ENCODE data around the gene POLN. TPM values are rescaled to one million over a fixed set of nuclear protein-coding genes. Genes with fewer than 3 reads are reported as not detected.

The POLN gene
- total and polyA plus RNA-seq, 2 donors from 2014 or later, result 1.3 to 3.8 TPM

GRCh38 chr4:2102045-2102883, 139.7 kb downstream of the POLN start:
- intact Hi-C loops (cut with DNase I), result no loop called here
- Histone ChIP-seq H3K4me3 (ENCODE audit: low read length in 3 of 3) (no peak overlapping the region), H3K27ac (ENCODE audit: low read depth in 2 of 2, low read length in 2 of 2) (no peak overlapping the region), H3K36me3 (ENCODE audit: control insufficient read depth in 2 of 3, insufficient read depth in 3 of 3, low read length in 3 of 3) (no peaks in the 10 kb centered on the region), H3K9me3 (ENCODE audit: control insufficient read depth in 2 of 3, insufficient read depth in 1 of 3, low read length in 3 of 3) (peaks cover 0 to 13% (median 6%) of the 10 kb centered on the region in 3 donors), H3K4me1 (ENCODE audit: control insufficient read depth in 2 of 3, insufficient read depth in 2 of 3, low read depth in 1 of 3, low read length in 3 of 3) (no peaks in the 10 kb centered on the region), H3K9ac (ENCODE audit: low read length in 3 of 3) (no peak overlapping the region), H3K27me3 (ENCODE audit: control insufficient read depth, insufficient read depth, low read length) (no peaks in the 10 kb centered on the region)
- FAIRE-seq (no peak), DNase-seq (no peak)
- no peak for TF ChIP-seq CTCF (IDR thresholded peaks at IDR 0.05; ENCODE audit: borderline replicate concordance, extremely low read depth, insufficient read depth)

- Histone ChIP-seq H3K4me3 (ENCODE audit: low read length in 3 of 3) (no peak overlapping the region), H3K27me3 (ENCODE audit: control insufficient read depth, insufficient read depth, low read length) (no peaks in the 10 kb centered on the region), H3K9ac (ENCODE audit: low read length in 3 of 3) (no peak overlapping the region), H3K9me3 (ENCODE audit: control insufficient read depth in 2 of 3, insufficient read depth in 1 of 3, low read length in 3 of 3) (peaks cover 0 to 19% (median 6%) of the 10 kb centered on the region in 3 donors), H3K27ac (ENCODE audit: low read depth in 2 of 2, low read length in 2 of 2) (no peak overlapping the region), H3K36me3 (ENCODE audit: control insufficient read depth in 2 of 3, insufficient read depth in 3 of 3, low read length in 3 of 3) (no peaks in the 10 kb centered on the region), H3K4me1 (ENCODE audit: control insufficient read depth in 2 of 3, insufficient read depth in 2 of 3, low read depth in 1 of 3, low read length in 3 of 3) (no peaks in the 10 kb centered on the region)
- no peak for TF ChIP-seq CTCF (IDR thresholded peaks at IDR 0.05; ENCODE audit: borderline replicate concordance, extremely low read depth, insufficient read depth)
- intact Hi-C loops (cut with DNase I), result no loop called here
- FAIRE-seq (no peak), DNase-seq (no peak)
These were observed 140.4 kb downstream of the POLN start for GRCh38 chr4:2101346-2102044.

DNA sequence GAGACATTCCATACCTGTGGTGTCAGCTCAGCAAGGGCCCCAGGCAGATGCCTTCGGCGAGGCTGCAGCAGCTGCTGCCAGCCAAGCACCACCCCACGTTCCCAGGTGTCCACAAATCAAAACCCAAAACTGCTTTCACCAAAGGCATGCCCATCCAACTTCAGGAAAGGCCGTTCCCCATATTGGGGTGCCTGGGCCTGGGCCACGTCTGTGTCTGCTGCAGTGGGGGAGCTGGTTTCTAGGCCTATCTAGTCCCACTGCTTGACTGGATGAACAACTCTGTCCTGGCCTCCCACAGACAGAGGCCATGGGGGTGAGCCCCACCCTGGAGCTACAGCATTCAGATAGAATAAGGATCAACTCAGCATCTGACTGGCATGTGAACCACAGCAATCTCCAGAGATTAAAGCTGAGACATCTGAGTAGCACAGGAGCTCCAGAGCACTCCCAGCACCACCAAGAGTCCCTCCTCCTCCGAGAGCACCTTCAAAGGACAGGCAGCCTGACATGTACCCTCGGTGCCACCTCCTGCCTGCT, 145.8 kb downstream of the POLN start:
- FAIRE-seq (no peak), DNase-seq (no peak)
- no peak for TF ChIP-seq CTCF (IDR thresholded peaks at IDR 0.05; ENCODE audit: borderline replicate concordance, extremely low read depth, insufficient read depth)
- Histone ChIP-seq H3K9me3 (ENCODE audit: control insufficient read depth in 2 of 3, insufficient read depth in 1 of 3, low read length in 3 of 3) (peaks cover 0 to 5% (median 0%) of the 10 kb centered on the region in 3 donors), H3K4me3 (ENCODE audit: low read length in 3 of 3) (no peak overlapping the region), H3K27ac (ENCODE audit: low read depth in 2 of 2, low read length in 2 of 2) (no peak overlapping the region), H3K4me1 (ENCODE audit: control insufficient read depth in 2 of 3, insufficient read depth in 2 of 3, low read depth in 1 of 3, low read length in 3 of 3) (no peaks in the 10 kb centered on the region), H3K27me3 (ENCODE audit: control insufficient read depth, insufficient read depth, low read length) (no peaks in the 10 kb centered on the region), H3K36me3 (ENCODE audit: control insufficient read depth in 2 of 3, insufficient read depth in 3 of 3, low read length in 3 of 3) (no peaks in the 10 kb centered on the region), H3K9ac (ENCODE audit: low read length in 3 of 3) (no peak overlapping the region)
- intact Hi-C loops (cut with DNase I), result no loop called here
